ENCODE results near the gene TMEM163. TPM values are rescaled to one million over a fixed set of nuclear protein-coding genes. Genes with fewer than 3 reads are reported as not detected.

Gene TMEM163
- total and polyA plus RNA-seq, 2 of the 13 experiments (the other 11 are each of a cell fraction or from before 2014, with no cell fraction given): 0.05 TPM; not detected in 1

DNA sequence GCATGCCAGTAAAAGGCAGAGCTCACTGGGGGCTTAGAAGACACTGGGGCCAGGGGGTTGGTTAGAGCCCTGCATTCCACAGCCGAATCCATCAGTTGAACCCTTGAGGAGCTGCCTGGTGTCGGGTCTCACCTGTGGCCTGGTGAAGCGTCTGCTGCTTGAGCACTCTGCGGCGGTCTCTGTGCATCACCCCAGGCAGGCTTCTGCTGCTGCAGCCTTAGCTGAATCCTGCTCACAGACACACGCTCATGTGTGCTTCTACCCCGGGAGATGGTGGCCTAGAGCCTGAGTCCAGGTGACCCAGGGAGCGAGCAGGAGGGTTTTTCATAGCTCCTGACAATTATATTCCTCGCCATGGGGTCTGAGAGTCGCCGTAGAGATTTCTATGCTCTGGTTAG, 272.8 kb downstream of the TMEM163 start:
- Histone ChIP-seq H4K20me1 (ENCODE audit: insufficient read depth, low read length) (peaks cover 6% of the 10 kb centered on the region; the same call in 1 of the 2 replicates), H3K27ac (ENCODE audit: extremely low read length, insufficient read depth, low read length) (no peak overlapping the region), H2AFZ (ENCODE audit: low read length) (no peak overlapping the region), H3K27me3 (ENCODE audit: control insufficient read depth in 1 of 2, insufficient read depth in 2 of 2, low read length in 2 of 2) (no peaks in the 10 kb centered on the region), H3K4me3 (replicated peaks in 1 of 3; ENCODE audit: insufficient read depth in 1 of 3, low read depth in 2 of 3, low read length in 3 of 3) (no peak overlapping the region), H3K36me3 (replicated peaks in 1 of 2; ENCODE audit: control insufficient read depth in 1 of 2, insufficient read depth in 2 of 2, low read length in 2 of 2) (peaks cover 69 to 95% of the 10 kb centered on the region in 2 experiments), H3K4me1 (ENCODE audit: insufficient read depth, low read length) (peaks cover 36% of the 10 kb centered on the region), H3K4me2 (ENCODE audit: low read depth, low read length) (no peak overlapping the region), H3K9me3 (ENCODE audit: low read length) (no peaks in the 10 kb centered on the region), H3K79me2 (ENCODE audit: insufficient read depth, low read length) (peaks cover 16% of the 10 kb centered on the region), H3K9ac (ENCODE audit: insufficient read depth, low read depth, low read length) (no peak overlapping the region)
- DNase-seq (ENCODE audit: low spot score) (no peak), FAIRE-seq (no peak), ATAC-seq (no peak)
- ChIA-PET CTCF (ENCODE audit: low intra/inter-chr PET ratio, low total read pairs) (no interaction called here), POLR2A (interaction anchor here (1.0 kb wide), 1 partner anchor 14 kb away, joined by 4 read pairs; no protein-coding TSS in a partner anchor)
- 98% methylated on average over 8 of the region's 11 CpGs for WGBS (ENCODE audit: low lambda C conversion rate)
- no peak for TF ChIP-seq ZNF30 (CRISPR knock-in tag; IDR thresholded peaks at IDR 0.05)
- TF ChIP-seq, protein P1, sequence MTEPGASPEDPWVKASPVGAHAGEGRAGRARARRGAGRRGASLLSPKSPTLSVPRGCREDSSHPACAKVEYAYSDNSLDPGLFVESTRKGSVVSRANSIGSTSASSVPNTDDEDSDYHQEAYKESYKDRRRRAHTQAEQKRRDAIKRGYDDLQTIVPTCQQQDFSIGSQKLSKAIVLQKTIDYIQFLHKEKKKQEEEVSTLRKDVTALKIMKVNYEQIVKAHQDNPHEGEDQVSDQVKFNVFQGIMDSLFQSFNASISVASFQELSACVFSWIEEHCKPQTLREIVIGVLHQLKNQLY (CRISPR knock-in tag; IDR thresholded peaks at IDR 0.05): no peak
- TF ChIP-seq ZNF646 (CRISPR knock-in tag; IDR thresholded peaks at IDR 0.05): no peak
- TF ChIP-seq ZNF18 (CRISPR knock-in tag; IDR thresholded peaks at IDR 0.05; ENCODE audit: insufficient replicate concordance): no peak
- TF ChIP-seq TCF7L2 (IDR thresholded peaks at IDR 0.05; ENCODE audit: low read depth, low read length): no peak
- peak; percentile 30 for TF ChIP-seq AGO2 (optimal IDR thresholded peaks at IDR 0.05; ENCODE audit: low read depth, low read length)
- no peak for TF ChIP-seq NFE2 (CRISPR knock-in tag; IDR thresholded peaks at IDR 0.05)
- BruUV-seq (replicated peaks): no TSS peak
- intact Hi-C loops (cut with micrococcal nuclease; ENCODE audit: unreplicated experiment) (no loop called here), in situ Hi-C loops (cut with HindIII; ENCODE audit: extremely low pct_ligation_motif_present, low pct_unique_long_range_greater_than_20kb) (no loop called here)

Data from HepG2 (cell line).